Upper lobe of left lung (tissue), 6 donors: ENCODE measurements around the gene EEF1A2. TPM values are rescaled to one million over a fixed set of nuclear protein-coding genes. Genes with fewer than 3 reads are reported as not detected.
"Not testable (repeated sequence)": the region's sequence is repeated elsewhere in the genome, so short reads cannot be mapped to it uniquely, and the experiment has no call there.

ENCODE experiments used
- ATAC-seq, 2 donors: fragments of 200-7000 bp; cut with Tn5 transposase; one replicate each; pipeline ENCODE4 v1.9.1; 2022; ENCODE audit warnings: mild to moderate bottlenecking in 2 of 2, moderate library complexity in 2 of 2; ENCODE audit not compliant: low FRiP score in 2 of 2
- DNase-seq, 2 donors: peaks; one replicate each; pipeline ENCODE4 v3.0.0-alpha.2; 2019 to 2020
- H3K27ac ChIP-seq, 4 donors: fragments of 200-600 bp; sonication (generic); one replicate each; pipeline ENCODE4 v1.5.1; 2016 to 2019
- H3K27me3 ChIP-seq, 4 donors: fragments of 200-600 bp; sonication (generic); one replicate each; pipeline ENCODE4 v1.5.1; 2017 to 2019
- H3K36me3 ChIP-seq, 4 donors: fragments of 200-600 bp; sonication (generic); one replicate each; pipeline ENCODE4 v1.5.1; 2016 to 2019
- H3K4me1 ChIP-seq, 4 donors: fragments of 200-600 bp; sonication (generic); one replicate each; pipeline ENCODE4 v1.5.1; 2018 to 2019
- H3K4me3 ChIP-seq, 4 donors: fragments of 200-600 bp; sonication (generic); one replicate each; pipeline ENCODE4 v1.5.1; 2017 to 2019; ENCODE audit warnings: mild to moderate bottlenecking in 2 of 4, moderate library complexity in 1 of 4
- H3K9me3 ChIP-seq, 4 donors: fragments of 200-600 bp; sonication (generic); one replicate each; pipeline ENCODE4 v1.5.1; 2018 to 2019
- EP300 ChIP-seq, 4 donors: sonication (generic); formaldehyde crosslinking; IDR thresholded peaks; one replicate each; pipeline ENCODE4 v1.5.1; 2017; ENCODE audit warnings: antibody characterized with exemption in 4 of 4, control low read depth in 2 of 4
- POLR2A ChIP-seq, 4 donors: fragments of 450-650 bp; IDR thresholded peaks; one replicate each; pipeline ENCODE4 v1.5.1; 2016 to 2017; ENCODE audit warnings: antibody characterized with exemption in 4 of 4, mild to moderate bottlenecking in 2 of 4
- POLR2AphosphoS5 ChIP-seq, 2 donors: sonication (generic); formaldehyde crosslinking; IDR thresholded peaks; one replicate each; pipeline ENCODE4 v1.5.1; 2017; ENCODE audit warnings: antibody characterized with exemption in 2 of 2
- WGBS, 2 donors: methylation state at CpG; one replicate each; pipeline ENCODE4 v1.1.5; 2017 to 2018; 5-methylcytosine and 5-hydroxymethylcytosine counted together
- total RNA-seq, 6 donors: library from RNA; depleted of rRNA in 4 of 6; stranded (reverse); fragments of >200 nt in 4 of 6; gene quantifications; one replicate each; pipeline versions ENCODE4 v1.1.0 to v1.2.1, GENCODE V29; 2016 to 2021
- TF ChIP-seq, protein P1 (sequence below), 6 experiments: fragments of 450-650 bp in 4 of 6; fragments of 200-600 bp in 2 of 6; sonication (generic) in 2 of 6; IDR thresholded peaks; one replicate each; pipeline ENCODE4 v1.5.1; 2016 to 2019; ENCODE audit warnings: antibody characterized with exemption in 6 of 6
- donor health status: DM: no; HTN: no; CAD: no; lungs with moderate emphysema.
- donor health status: DM: no; HTN: yes; CAD: no; lungs with severe emphysema.

The EEF1A2 gene
- total RNA-seq, 6 donors from 2014 or later = 0.61 to 1.6 (median 1.1) TPM; not detected in 2

DNA sequence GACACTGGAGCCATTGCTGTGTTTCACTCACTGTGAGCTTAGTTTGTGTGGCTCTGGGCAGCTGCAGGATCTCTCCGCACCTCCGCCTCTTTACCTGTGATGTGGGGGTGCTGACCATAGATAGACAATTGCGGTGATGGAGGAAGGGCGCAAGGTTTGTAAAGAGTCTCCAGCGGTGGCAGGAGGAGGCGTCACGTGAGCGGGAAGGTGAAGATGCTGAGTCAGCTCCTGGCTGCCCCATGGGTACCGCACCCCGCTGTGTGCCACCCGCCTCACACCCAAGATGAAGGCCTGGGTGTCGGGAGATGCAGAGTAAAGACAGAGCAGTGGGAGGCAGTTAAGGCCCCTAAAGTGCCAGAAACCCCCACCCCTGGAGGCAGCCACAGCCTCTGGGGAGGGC is 17.4 kb downstream of the EEF1A2 start:
- WGBS, 2 donors = 56 to 62% methylated on average over 12 of the region's 12 CpGs
- H3K4me1 ChIP-seq = peaks cover 0 to 9% (median 5%) of the 10 kb centered on the region in 4 donors
- no peak overlapping the region for H3K4me3 ChIP-seq
- no peaks in the 10 kb centered on the region for H3K9me3 ChIP-seq
- no peak overlapping the region for H3K27ac ChIP-seq
- peaks cover 0 to 8% (median 3%) of the 10 kb centered on the region in 4 donors for H3K27me3 ChIP-seq
- DNase-seq = peak in 1 of 2 donors; percentile 34
- no peak for ATAC-seq
- no peaks in the 10 kb centered on the region for H3K36me3 ChIP-seq
- TF ChIP-seq, protein P1, sequence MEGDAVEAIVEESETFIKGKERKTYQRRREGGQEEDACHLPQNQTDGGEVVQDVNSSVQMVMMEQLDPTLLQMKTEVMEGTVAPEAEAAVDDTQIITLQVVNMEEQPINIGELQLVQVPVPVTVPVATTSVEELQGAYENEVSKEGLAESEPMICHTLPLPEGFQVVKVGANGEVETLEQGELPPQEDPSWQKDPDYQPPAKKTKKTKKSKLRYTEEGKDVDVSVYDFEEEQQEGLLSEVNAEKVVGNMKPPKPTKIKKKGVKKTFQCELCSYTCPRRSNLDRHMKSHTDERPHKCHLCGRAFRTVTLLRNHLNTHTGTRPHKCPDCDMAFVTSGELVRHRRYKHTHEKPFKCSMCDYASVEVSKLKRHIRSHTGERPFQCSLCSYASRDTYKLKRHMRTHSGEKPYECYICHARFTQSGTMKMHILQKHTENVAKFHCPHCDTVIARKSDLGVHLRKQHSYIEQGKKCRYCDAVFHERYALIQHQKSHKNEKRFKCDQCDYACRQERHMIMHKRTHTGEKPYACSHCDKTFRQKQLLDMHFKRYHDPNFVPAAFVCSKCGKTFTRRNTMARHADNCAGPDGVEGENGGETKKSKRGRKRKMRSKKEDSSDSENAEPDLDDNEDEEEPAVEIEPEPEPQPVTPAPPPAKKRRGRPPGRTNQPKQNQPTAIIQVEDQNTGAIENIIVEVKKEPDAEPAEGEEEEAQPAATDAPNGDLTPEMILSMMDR (IDR thresholded peaks at IDR 0.05) = no peak
- TF ChIP-seq POLR2A (IDR thresholded peaks at IDR 0.05) (no peak), POLR2AphosphoS5 (IDR thresholded peaks at IDR 0.05) (no peak)

DNA sequence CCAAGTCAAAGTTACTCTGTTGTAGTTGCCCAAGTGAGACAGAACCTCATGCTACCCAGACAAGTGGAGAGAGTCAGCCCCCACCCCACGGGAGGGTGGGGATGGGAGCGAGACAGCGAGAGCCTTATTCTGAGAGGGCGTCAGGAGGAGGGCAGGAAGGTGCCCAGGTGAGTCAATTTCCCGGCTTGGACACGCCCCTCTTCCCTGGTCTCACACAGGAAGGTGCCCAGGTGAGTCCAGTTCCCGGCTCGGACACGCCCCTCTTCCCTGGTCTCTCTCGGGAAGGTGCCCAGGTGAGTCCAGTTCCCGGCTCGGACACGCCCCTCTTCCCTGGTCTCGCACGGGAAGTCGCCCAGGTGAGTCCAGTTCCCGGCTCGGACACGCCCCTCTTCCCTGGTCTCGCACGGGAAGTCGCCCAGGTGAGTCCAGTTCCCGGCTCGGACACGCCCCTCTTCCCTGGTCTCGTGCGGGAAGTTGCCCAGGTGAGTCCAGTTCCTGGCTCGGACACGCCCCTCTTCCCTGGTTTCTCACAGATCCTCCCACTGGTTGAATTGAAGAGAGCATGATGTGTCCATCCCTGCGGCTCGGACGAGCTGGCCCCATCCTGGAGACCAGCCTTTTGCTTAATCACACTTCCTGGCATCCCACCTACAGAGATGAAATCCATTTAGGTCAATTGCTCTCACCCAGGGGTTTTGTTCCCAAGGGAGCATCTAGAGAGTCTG is 19.0 kb downstream of the EEF1A2 start:
- DNase-seq = peak; percentile 22 to 28
- not testable (repeated sequence) for H3K36me3 ChIP-seq, ATAC-seq, H3K27ac ChIP-seq, H3K4me3 ChIP-seq, H3K4me1 ChIP-seq, H3K9me3 ChIP-seq
- WGBS, 2 donors = 40 to 56% methylated on average over 25 to 31 of the region's 32 CpGs
- H3K27me3 ChIP-seq = peaks cover 0 to 10% (median 0%) of the 10 kb centered on the region in 4 donors

DNA sequence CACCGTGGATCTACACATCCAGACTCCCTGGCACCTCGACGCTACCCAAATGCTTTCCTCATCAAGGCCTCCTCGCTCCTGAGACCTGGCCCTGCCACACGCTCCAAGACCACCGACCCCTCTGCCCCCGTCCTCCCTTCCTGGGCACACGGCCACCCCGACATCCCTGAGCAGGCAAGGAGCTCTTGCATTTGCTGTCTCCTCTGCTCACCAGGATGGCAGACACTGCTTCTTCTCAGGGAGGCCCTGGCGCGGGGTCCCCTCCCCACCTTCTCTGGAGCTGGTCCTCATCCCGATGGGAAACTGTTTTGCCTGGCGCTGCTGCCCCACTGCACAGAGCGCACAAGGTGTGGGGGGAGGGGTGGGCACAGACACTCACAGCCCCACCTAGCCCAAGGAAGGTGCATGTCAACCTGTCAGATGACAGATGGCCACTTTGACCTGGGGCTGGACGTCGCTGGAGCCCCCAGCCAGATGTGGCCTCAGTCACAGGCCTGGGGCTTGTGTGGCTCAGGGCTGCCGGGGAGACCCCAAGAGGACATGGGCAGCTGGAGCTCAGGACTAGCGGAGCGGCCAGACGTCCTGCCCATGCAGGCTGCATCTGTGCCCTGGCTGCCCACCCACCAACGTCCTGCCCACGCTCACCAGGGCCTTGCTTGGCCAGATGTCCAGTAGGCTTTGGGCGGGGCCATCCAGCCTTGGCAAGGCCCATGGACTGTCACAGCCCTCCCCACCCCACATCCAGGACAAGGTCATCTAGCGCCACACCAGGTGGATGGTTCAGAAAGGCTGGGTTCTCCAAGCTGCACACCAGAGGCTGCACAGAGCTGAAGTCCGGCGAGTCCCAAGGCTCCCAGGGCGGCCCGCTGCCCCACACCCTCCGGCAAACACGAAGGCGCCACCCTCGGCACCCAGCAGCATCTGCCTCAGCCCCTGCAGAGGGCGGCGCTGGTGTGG is 20.3 kb downstream of the EEF1A2 start:
- 86 to 89% methylated on average over 17 to 33 of the region's 34 CpGs for WGBS, 2 donors
- Histone ChIP-seq H3K36me3 (no peaks in the 10 kb centered on the region), H3K27ac (no peak overlapping the region), H3K9me3 (no peaks in the 10 kb centered on the region), H3K4me1 (peaks cover 0 to 9% (median 5%) of the 10 kb centered on the region in 4 donors), H3K27me3 (peaks cover 0 to 18% (median 4%) of the 10 kb centered on the region in 4 donors), H3K4me3 (no peak overlapping the region)
- TF ChIP-seq EP300 (IDR thresholded peaks at IDR 0.05) (no peak), POLR2A (IDR thresholded peaks at IDR 0.05) (no peak), POLR2AphosphoS5 (IDR thresholded peaks at IDR 0.05) (no peak)
- TF ChIP-seq, protein P1 (IDR thresholded peaks at IDR 0.05) = no peak
- ATAC-seq = no peak
- peak in 1 of 2 donors; percentile 74 for DNase-seq

DNA sequence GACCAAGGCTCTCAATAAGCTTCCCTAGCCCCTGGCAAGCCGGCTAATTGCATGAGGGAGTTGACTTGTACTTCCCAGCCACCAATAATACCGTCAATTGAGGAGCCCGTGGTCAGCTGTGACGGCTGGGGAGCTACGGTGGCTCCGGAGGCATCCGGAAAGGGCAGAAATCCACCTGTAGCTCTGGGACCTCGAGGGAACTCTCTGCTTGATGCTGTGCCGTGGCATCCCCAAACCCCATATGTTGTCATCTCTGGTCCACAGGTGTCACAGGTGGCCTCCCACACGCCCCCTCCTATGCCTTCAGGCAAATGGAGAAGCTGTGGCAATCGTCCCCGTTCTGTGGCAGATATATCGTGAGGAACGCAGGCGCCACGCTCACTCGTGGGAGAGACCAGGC is 20.9 kb downstream of the EEF1A2 start:
- H3K27me3 ChIP-seq = peaks cover 0 to 25% (median 7%) of the 10 kb centered on the region in 4 donors
- H3K4me1 ChIP-seq = peaks cover 0 to 2% (median under 1%) of the 10 kb centered on the region in 4 donors
- H3K9me3 ChIP-seq = no peaks in the 10 kb centered on the region
- TF ChIP-seq POLR2A (IDR thresholded peaks at IDR 0.05) (no peak), EP300 (IDR thresholded peaks at IDR 0.05) (no peak), POLR2AphosphoS5 (IDR thresholded peaks at IDR 0.05) (no peak)
- TF ChIP-seq, protein P1 (IDR thresholded peaks at IDR 0.05) = no peak
- DNase-seq = no peak
- no peak overlapping the region for H3K4me3 ChIP-seq
- no peak overlapping the region for H3K27ac ChIP-seq
- no peak for ATAC-seq
- WGBS, 2 donors = 64 to 74% methylated on average over 17 of the region's 17 CpGs
- H3K36me3 ChIP-seq = no peaks in the 10 kb centered on the region

DNA sequence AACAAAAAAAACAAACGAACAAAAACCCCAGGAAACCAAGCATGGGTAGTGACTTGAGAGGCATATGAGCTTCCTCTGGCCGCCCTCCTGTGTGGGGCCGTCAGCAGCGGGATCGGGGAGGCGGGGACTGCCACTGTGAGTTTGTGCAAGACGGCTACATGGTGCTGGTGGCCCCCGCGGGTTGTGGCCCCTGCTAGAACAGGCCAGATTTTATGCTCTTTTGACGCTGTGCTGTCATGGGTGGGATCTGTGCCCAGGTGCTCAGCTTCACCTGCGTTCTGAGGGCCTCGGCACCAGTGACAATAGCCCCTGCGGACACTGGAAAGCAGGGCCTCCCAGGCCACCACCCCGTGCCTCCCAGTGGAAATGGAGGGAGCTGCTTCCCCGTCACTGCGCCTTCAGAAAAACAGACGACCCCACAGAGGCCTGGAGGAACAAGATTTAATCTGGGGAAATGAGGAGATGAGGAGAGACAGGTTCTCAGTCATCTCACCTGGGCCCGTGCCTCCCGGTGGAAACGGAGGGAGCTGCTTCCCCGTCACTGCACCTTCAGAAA is 21.7 kb downstream of the EEF1A2 start:
- WGBS, 2 donors = 33 to 36% methylated on average over 15 to 20 of the region's 21 CpGs
- DNase-seq (peak in 1 of 2 donors; percentile 59), ATAC-seq (no peak)
- Histone ChIP-seq H3K4me1 (peaks cover 1 to 5% (median 2%) of the 10 kb centered on the region in 4 donors), H3K36me3 (no peaks in the 10 kb centered on the region), H3K27ac (no peak overlapping the region), H3K9me3 (no peaks in the 10 kb centered on the region), H3K27me3 (peaks cover 0 to 28% (median 9%) of the 10 kb centered on the region in 4 donors), H3K4me3 (no peak overlapping the region)
- TF ChIP-seq, protein P1 (IDR thresholded peaks at IDR 0.05) = no peak
- no peak for TF ChIP-seq EP300 (IDR thresholded peaks at IDR 0.05)
- no peak for TF ChIP-seq POLR2A (IDR thresholded peaks at IDR 0.05)
- TF ChIP-seq POLR2AphosphoS5 (IDR thresholded peaks at IDR 0.05) = no peak
